Measurements from ENCODE around the gene BTBD18. TPM values are rescaled to one million over a fixed set of nuclear protein-coding genes. Genes with fewer than 3 reads are reported as not detected.
"Not testable (repeated sequence)": the region's sequence is repeated elsewhere in the genome, so short reads cannot be mapped to it uniquely, and the experiment has no call there.

Gene BTBD18
- total RNA-seq, 4 donors from 2014 or later, result not detected

DNA sequence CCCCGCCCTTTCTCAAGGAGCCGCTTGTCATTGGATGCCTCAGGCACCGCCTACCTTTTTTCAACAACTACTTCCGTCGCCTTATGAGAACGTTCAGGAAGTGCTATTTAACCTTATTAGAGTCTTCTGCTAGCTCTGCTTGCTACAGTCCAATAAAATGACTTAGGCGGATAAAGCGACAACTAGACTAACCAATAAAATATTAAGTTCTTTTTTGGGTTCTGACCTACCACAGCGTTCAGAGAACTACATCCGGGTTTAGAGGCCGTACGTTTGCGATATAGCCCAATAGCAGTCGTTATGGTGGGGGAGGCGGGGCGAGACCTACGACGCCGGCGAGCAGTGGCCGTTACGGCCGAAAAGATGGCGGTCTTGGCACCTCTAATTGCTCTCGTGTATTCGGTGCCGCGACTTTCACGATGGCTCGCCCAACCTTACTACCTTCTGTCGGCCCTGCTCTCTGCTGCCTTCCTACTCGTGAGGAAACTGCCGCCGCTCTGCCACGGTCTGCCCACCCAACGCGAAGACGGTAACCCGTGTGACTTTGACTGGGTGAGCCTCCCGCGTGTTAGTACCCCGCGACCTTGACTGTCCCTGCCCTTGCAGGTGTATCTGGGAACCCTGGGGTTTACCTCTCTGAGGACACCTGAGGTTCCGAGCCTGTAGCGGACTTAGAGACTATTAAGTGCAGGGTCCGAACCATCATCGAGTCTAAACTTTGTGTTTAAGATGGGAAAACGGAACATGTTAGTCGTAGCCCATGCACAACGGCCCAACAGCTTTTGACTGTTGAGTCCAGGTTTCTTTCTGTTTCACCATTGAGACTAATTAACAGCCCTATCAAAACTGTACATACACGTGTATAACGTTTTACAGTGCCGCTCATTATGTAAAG is 39.1 kb downstream of the BTBD18 start, which contains the start of gene TMX2:
TSS of gene TMX2 (plus strand) at position 338 of the 895 bp plus-strand sequence. CDS start at position 364, 26 bp downstream.
- intact Hi-C loops (cut with DNase I), result loop anchor here (5.0 kb wide), 1 partner anchor 35 kb away; no protein-coding TSS in a partner anchor
- WGBS, 2 donors, result 0% methylated on average over 51 to 52 of the region's 53 CpGs
- Histone ChIP-seq H3K36me3 (no peaks in the 10 kb centered on the region), H3K27me3 (no peaks in the 10 kb centered on the region), H3K9me3 (no peaks in the 10 kb centered on the region), H3K4me1 (peaks cover 21 to 22% of the 10 kb centered on the region in 2 donors), H3K27ac (peak within 1 kb of the TSS; percentile 40 to 93 (median 71)), H3K4me3 (replicated peaks in 1 of 3) (peak within 1 kb of the TSS; percentile 49 to 78 (median 55))
- peak; percentile 94 to 96 for DNase-seq
- TF ChIP-seq, protein P1, sequence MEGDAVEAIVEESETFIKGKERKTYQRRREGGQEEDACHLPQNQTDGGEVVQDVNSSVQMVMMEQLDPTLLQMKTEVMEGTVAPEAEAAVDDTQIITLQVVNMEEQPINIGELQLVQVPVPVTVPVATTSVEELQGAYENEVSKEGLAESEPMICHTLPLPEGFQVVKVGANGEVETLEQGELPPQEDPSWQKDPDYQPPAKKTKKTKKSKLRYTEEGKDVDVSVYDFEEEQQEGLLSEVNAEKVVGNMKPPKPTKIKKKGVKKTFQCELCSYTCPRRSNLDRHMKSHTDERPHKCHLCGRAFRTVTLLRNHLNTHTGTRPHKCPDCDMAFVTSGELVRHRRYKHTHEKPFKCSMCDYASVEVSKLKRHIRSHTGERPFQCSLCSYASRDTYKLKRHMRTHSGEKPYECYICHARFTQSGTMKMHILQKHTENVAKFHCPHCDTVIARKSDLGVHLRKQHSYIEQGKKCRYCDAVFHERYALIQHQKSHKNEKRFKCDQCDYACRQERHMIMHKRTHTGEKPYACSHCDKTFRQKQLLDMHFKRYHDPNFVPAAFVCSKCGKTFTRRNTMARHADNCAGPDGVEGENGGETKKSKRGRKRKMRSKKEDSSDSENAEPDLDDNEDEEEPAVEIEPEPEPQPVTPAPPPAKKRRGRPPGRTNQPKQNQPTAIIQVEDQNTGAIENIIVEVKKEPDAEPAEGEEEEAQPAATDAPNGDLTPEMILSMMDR (IDR thresholded peaks at IDR 0.05), result no peak
- no peak for TF ChIP-seq POLR2A (IDR thresholded peaks at IDR 0.05)

DNA sequence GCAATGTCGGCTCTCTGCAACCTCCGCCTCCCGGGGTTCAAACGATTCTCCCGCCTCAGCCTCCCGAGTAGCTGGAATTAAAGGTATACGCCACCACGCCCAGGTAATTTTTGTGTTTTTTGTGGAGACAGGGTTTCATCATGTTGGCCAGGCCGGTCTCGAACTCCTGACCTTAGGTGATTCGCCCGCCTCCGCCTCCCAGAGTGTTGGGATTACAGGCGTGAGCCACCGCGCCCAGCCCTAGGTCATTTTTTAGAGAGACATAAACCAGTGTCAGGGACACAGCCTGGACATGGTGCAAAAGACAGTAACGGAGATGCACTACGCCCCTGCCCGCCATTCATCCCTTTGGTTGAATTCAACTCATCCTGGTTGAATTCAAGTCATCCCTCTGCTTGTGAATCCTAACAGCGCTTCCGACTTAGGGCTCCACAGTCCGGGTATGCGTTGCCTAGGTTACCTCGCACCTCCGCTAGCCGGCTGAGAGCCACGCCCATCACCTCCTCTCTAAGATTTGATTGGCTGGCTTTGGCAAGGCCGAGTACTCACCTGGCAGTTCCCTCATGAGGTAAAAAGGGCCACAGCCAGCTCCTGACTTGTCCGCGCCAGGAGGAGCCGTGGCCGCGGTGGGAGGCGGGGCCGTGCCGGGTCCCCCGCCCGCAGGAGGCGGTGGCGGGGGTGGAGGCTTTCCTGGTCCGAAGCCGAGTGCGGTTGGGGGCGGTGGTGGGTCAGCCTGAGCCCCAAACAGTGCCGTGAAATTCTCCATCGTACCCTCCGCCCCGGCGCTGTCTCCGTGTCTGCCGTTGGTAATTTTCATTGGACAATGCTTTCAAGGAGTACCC is 40.0 kb downstream of the BTBD18 start, which contains the start of gene MED19:
TSS of gene MED19 (minus strand) at position 802 of the 842 bp plus-strand sequence. CDS start at position 766, 36 bp downstream.
- intact Hi-C loops (cut with DNase I), result loop anchor here (5.0 kb wide), 1 partner anchor 34 kb away; no protein-coding TSS in a partner anchor
- TF ChIP-seq POLR2A (IDR thresholded peaks at IDR 0.05), result peak in 1 of 2 donors; percentile 69
- TF ChIP-seq, protein P1 (IDR thresholded peaks at IDR 0.05), result peak in 1 of 6 experiments; percentile 8
- no peaks in the 10 kb centered on the region for H3K9me3 ChIP-seq
- H3K4me1 ChIP-seq, result peaks cover 21 to 22% of the 10 kb centered on the region in 2 donors
- peak; percentile 93 to 96 for DNase-seq
- peak within 1 kb of the TSS; percentile 49 to 78 (median 55) for H3K4me3 ChIP-seq (replicated peaks in 1 of 3)
- H3K36me3 ChIP-seq, result no peaks in the 10 kb centered on the region
- H3K27me3 ChIP-seq, result no peaks in the 10 kb centered on the region
- H3K27ac ChIP-seq, result peak within 1 kb of the TSS; percentile 40 to 93 (median 71)
- 1 to 6% methylated on average over 19 to 43 of the region's 51 CpGs for WGBS, 2 donors

DNA sequence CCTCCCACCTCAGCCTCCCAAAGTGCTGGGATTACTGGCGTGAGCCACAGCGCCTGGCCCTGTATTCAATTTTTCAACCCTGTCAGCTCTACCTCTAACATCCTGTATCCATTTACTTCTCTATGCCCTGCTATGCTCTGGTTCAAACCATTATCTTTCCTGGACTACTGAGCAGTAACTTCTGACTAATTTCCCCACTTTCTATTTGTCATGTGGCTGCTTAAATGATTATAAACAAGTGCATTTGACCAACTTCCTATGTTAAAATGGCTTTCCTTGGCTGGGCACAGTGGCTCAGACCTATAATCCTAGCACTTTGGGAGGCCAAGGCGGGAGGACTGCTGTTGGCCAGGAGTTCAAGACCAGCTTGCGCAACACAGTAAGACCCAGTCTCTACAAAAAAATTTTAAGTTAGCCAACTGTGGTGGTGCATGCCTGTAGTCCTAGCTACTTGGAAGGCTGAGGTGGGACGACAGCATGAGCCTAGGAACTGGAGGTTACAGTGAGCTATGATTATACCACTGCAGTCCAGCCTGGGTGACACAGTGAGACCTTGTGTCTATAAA is 41.7 kb downstream of the BTBD18 start:
- Histone ChIP-seq H3K27me3 (no peaks in the 10 kb centered on the region), H3K4me3 (replicated peaks in 1 of 3) (no peak overlapping the region), H3K36me3 (peaks cover 0 to under 1% of the 10 kb centered on the region in 2 donors), H3K27ac (no peak overlapping the region), H3K4me1 (peaks cover 21 to 29% of the 10 kb centered on the region in 2 donors), H3K9me3 (no peaks in the 10 kb centered on the region)
- DNase-seq, result no peak
- 96 to 97% methylated on average over 5 of the region's 5 CpGs for WGBS, 2 donors
- intact Hi-C loops (cut with DNase I), result loop anchor here (5.0 kb wide), 1 partner anchor 33 kb away; no protein-coding TSS in a partner anchor
- TF ChIP-seq, protein P1 (IDR thresholded peaks at IDR 0.05), result no peak
- no peak for TF ChIP-seq POLR2A (IDR thresholded peaks at IDR 0.05)

DNA sequence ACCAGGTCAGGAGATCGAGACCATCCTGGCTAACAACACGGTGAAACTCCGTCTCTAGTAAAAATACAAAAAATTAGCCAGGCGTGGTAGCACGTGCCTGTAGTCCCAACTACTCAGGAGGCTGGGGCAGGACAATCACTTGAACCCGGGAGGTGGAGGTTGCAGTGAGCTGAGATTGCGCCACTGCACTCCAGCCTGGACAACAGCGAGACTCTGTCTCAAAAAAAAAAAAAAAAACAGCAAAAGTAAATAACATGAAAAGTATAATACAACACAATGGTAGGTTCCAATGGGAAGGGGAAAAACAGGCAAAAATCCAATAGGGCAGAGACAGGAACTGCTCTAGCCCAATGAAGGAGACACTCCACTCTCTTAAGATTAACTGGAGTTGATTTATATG is 46.2 kb downstream of the BTBD18 start:
- intact Hi-C loops (cut with DNase I), result not testable (repeated sequence)

DNA sequence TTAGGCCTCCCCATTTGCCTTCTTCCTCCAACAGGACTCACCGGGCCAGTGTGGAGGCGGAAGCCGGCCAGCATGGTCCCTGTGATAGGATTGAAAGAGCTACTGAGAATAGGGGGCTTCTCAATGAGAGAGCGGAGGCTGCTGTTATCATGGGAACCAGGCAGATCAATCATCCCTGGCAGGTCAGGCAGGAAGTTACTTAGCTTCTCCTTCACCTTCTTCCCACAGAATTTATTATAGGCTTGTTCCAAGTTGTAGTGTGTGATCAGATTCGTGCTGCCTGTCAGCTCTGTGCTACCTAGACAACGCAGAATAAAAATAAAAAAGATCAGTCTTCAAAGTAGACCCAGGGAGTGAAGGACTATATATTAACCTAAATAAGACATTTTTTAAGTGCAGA is 46.7 kb downstream of the BTBD18 start:
- intact Hi-C loops (cut with DNase I), result no loop called here
- H3K36me3 ChIP-seq, result peaks cover 9 to 14% of the 10 kb centered on the region in 2 donors

More for the DNA sequence above, 46.2 kb downstream of the BTBD18 start:
- H3K4me1 ChIP-seq, result peaks cover 10 to 23% of the 10 kb centered on the region in 2 donors
- peak overlapping the region in 1 of 3 donors; percentile 42 for H3K27ac ChIP-seq
- 69 to 83% methylated on average over 8 of the region's 8 CpGs for WGBS, 2 donors
- not testable (repeated sequence) for H3K4me3 ChIP-seq (replicated peaks in 1 of 3); DNase-seq; H3K9me3 ChIP-seq; H3K27me3 ChIP-seq
- H3K36me3 ChIP-seq, result peaks cover 4 to 11% of the 10 kb centered on the region in 2 donors

More for the DNA sequence above, 46.7 kb downstream of the BTBD18 start:
- DNase-seq, result no peak
- Histone ChIP-seq H3K27me3 (no peaks in the 10 kb centered on the region), H3K9me3 (no peaks in the 10 kb centered on the region), H3K4me3 (replicated peaks in 1 of 3) (no peak overlapping the region), H3K4me1 (peaks cover 10 to 23% of the 10 kb centered on the region in 2 donors), H3K27ac (peak overlapping the region in 1 of 3 donors; percentile 42)
- 93 to 95% methylated on average over 6 of the region's 6 CpGs for WGBS, 2 donors
- TF ChIP-seq POLR2A (IDR thresholded peaks at IDR 0.05), result no peak
- TF ChIP-seq, protein P1 (IDR thresholded peaks at IDR 0.05), result no peak
